GM12865 (cell line): ENCODE results near the gene PPP1R3C.

ENCODE experiments used
- DNase-seq: peaks from one replicate; pipeline ENCODE4 v3.0.0; 2010; ENCODE audit warnings: low read depth
- H3K4me3 ChIP-seq: 2 replicates; pipeline ENCODE4 v1.5.1; 2011; ENCODE audit warnings: mild to moderate bottlenecking, low read depth, low read length, control low read depth
- TF ChIP-seq, protein P1 (sequence below): IDR thresholded peaks from 2 replicates; pipeline ENCODE4 v1.5.1; 2011; ENCODE audit warnings: low read length, control low read depth, low read depth, inconsistent platforms; ENCODE audit not compliant: insufficient read depth; ENCODE audit errors: missing control alignments

The PPP1R3C gene

DNA sequence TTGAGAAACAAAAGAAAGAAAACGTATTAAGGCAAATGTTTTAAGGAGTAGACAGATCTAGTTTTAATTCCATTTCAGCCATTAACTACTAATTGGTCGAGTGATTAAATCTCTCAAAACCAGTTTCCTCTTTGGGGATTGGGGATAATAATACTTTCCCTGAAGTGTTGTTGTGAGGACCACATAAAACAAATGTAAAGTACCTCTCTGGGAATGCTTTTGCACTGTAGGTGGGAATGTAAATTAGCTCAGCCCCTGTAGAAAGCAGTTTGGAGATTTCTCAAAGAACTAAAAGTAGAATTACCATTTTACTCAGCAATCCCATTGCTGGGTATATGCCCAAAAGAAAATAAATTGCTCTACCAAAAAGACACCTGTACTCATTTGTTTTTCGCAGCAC is 36.0 kb upstream of the PPP1R3C start:
- TF ChIP-seq, protein P1, sequence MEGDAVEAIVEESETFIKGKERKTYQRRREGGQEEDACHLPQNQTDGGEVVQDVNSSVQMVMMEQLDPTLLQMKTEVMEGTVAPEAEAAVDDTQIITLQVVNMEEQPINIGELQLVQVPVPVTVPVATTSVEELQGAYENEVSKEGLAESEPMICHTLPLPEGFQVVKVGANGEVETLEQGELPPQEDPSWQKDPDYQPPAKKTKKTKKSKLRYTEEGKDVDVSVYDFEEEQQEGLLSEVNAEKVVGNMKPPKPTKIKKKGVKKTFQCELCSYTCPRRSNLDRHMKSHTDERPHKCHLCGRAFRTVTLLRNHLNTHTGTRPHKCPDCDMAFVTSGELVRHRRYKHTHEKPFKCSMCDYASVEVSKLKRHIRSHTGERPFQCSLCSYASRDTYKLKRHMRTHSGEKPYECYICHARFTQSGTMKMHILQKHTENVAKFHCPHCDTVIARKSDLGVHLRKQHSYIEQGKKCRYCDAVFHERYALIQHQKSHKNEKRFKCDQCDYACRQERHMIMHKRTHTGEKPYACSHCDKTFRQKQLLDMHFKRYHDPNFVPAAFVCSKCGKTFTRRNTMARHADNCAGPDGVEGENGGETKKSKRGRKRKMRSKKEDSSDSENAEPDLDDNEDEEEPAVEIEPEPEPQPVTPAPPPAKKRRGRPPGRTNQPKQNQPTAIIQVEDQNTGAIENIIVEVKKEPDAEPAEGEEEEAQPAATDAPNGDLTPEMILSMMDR, result no peak
- no peak overlapping the region for H3K4me3 ChIP-seq
- no peak for DNase-seq

DNA sequence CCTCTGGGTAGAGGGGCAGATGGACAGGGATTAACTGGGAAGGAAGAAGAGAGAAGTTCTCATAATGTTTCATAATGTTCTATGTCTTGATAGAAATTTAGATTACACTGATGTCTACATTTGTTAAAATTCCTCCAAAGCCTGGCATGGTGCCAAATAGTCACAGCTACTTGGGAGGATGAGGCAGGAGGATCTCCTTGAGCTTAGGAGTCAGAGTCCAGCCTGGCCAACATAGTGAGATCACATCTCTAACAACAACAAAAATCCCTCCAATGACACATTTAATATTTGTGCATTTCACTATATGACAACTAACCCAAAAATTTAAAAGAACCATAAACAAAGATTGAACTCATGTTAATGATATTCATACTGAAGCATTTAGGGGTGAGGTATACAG is 33.0 kb upstream of the PPP1R3C start:
- TF ChIP-seq, protein P1, result no peak

DNA sequence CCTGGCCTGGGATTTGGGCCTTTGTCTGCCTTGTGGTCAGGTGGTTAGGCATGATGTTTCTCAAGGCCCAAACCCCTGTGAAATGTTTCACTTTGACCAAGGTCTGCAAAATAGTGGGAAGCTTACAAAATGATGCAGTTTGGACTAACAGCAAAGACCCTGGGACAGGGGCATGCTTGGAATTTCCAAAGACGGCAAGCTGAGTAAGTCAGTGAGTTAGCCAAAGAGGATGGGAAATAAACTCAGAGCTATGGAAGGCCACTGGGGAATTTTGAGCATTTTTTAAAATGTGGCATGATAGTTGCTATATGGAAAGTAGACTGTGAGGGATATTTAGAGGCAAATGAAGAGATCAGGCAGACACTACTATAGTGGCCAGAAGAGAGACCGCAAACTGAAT is 31.6 kb upstream of the PPP1R3C start:
- no peak overlapping the region for H3K4me3 ChIP-seq
- TF ChIP-seq, protein P1, result no peak
- DNase-seq, result no peak

More for the DNA sequence above, 33.0 kb upstream of the PPP1R3C start:
- DNase-seq, result no peak
- H3K4me3 ChIP-seq, result no peak overlapping the region

DNA sequence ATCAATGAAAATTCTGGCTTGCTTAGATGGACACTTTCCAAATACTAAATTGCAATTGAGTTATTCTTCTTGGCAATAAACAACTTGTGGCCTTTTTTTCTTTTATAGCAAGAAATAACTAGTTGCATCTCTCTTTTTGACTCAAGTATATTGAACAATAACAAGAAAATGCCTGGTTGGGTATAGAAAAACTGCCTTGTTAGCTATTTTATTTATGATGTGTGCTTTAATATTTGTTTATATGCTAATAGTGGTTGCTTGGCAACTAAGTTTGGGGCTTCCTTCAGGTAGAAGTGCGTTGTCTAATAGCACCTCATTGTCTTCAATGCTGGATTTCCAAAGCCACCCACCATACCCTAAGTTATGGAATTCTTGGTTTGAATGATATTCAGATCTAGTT is 30.1 kb upstream of the PPP1R3C start:
- no peak overlapping the region for H3K4me3 ChIP-seq
- TF ChIP-seq, protein P1, result no peak
- DNase-seq, result no peak

DNA sequence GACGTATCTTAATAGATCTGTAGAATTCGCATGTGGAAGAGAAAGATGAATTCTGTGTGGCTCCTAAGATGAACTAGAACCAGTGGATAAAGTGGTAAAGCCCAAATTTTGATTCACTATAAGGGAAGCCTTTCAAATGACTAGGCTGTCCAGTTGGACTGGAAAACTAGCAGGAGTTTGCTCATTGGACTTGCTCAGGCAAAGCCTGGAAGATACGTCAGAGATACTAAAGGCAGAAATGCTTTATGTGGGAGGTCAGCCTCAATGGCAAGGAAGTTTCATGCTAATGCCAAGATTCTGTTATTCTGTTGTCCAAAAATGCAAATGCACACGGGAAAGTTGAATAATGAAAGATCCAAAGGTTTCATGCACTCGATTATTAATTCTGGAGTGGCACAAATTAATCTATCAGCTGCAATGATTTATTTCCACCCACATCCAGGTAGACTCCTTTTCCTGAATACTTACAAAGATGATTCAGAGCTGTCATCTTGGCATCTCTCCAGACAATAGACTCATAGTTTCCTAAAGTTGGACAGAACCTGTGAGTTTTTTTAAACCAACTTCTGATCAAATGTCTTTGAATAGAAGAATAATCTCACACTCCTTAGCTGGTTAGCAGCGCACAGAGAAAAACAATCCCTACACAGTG is 20.5 kb upstream of the PPP1R3C start:
- TF ChIP-seq, protein P1, result no peak

DNA sequence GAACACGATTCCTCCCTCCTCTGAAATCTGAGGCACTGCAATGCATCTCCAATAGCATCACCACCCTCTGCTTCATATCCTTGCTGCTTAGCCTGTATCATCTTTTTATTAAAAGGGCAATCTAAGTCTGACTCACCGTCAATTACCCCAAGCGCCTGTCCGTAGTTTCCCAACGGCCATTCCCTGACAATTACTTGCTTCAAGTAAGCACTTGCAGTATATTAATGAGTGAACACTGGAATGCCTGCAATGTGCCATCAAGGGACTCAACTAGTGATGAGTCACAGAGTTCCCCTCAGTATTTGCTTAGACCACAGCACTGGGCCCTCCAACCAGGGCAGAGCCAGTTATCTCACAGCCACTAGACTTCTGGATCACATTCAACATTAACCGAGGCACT is 19.5 kb upstream of the PPP1R3C start:
- H3K4me3 ChIP-seq, result no peak overlapping the region
- DNase-seq, result no peak
- TF ChIP-seq, protein P1, result no peak

More for the DNA sequence above, 20.5 kb upstream of the PPP1R3C start:
- no peak overlapping the region for H3K4me3 ChIP-seq
- no peak for DNase-seq

DNA sequence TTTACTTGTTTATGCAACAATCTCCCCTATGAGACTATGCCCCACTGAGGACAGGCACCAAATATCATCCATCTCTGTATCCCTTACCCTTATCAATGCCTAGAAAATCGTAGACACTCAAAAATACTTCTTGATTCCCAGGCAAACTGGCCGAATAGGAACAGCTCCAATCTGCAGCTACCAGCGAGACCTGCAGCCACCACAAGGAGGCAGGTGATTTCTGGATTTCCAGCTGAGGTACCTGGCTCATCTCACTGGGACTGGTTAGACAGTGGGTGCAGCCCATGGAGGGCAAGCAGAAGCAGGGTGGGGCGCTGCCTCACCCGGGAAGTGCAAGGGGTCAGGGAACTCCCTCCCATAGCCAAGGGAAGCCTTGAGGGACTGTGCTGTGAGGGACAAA is 10.8 kb upstream of the PPP1R3C start:
- TF ChIP-seq, protein P1, result peak; percentile 20
- peak; percentile 6 for DNase-seq
- no peak overlapping the region for H3K4me3 ChIP-seq
